HEK293T (cell line): Measurements from ENCODE around the gene BRICD5.

ENCODE experiments used
- ARNT ChIP-seq: fragments of 450-650 bp; IDR thresholded peaks from 2 replicates; pipeline ENCODE4 v1.6.1; 2017; ENCODE audit warnings: mild to moderate bottlenecking
- BHLHE40 ChIP-seq: fragments of 450-650 bp; IDR thresholded peaks from 2 replicates; pipeline ENCODE4 v1.6.1; 2016; ENCODE audit warnings: mild to moderate bottlenecking, moderate library complexity, borderline replicate concordance
- ELF4 ChIP-seq: fragments of 450-650 bp; IDR thresholded peaks from 2 replicates; pipeline ENCODE4 v1.6.1; 2017; ENCODE audit warnings: antibody characterized with exemption
- FOXA1 ChIP-seq: fragments of 450-650 bp; IDR thresholded peaks from 2 replicates; pipeline ENCODE4 v1.6.1; 2016; ENCODE audit warnings: mild to moderate bottlenecking
- FOXK2 ChIP-seq: fragments of 450-650 bp; IDR thresholded peaks from 2 replicates; pipeline ENCODE4 v1.6.1; 2016; ENCODE audit warnings: mild to moderate bottlenecking
- FOXM1 ChIP-seq: fragments of 450-650 bp; IDR thresholded peaks from 2 replicates; pipeline ENCODE4 v1.6.1; 2017; ENCODE audit warnings: mild to moderate bottlenecking, borderline replicate concordance
- L3MBTL2 ChIP-seq: fragments of 450-650 bp; conservative IDR thresholded peaks from 2 replicates; pipeline ENCODE4 v1.6.1; 2016; ENCODE audit warnings: mild to moderate bottlenecking
- LEF1 ChIP-seq: fragments of 450-650 bp; IDR thresholded peaks from 2 replicates; pipeline ENCODE4 v1.6.1; 2017; ENCODE audit warnings: mild to moderate bottlenecking, borderline replicate concordance
- SP1 ChIP-seq: fragments of 450-650 bp; IDR thresholded peaks from 2 replicates; pipeline ENCODE4 v1.6.1; 2017
- SUZ12 ChIP-seq: fragments of 450-650 bp; IDR thresholded peaks from 2 replicates; pipeline ENCODE4 v1.6.1; 2016; ENCODE audit warnings: mild to moderate bottlenecking
- TARDBP ChIP-seq: fragments of 450-650 bp; IDR thresholded peaks from 2 replicates; pipeline ENCODE4 v1.6.1; 2016
- ZNF384 ChIP-seq: fragments of 450-650 bp; IDR thresholded peaks from 2 replicates; pipeline ENCODE4 v1.6.1; 2016

- TF ChIP-seq SUZ12: no peak
- no peak for TF ChIP-seq TARDBP
- no peak for TF ChIP-seq L3MBTL2
- TF ChIP-seq FOXA1: no peak
- TF ChIP-seq BHLHE40: no peak
- TF ChIP-seq FOXM1: no peak
- no peak for TF ChIP-seq ZNF384
- TF ChIP-seq ELF4: no peak
- TF ChIP-seq FOXK2: no peak
- TF ChIP-seq LEF1: no peak
- no peak for TF ChIP-seq SP1
- TF ChIP-seq ARNT: no peak
These were observed 13.4 kb upstream of the BRICD5 start for GRCh38 chr16:2223942-2224486.
